Measurements from ENCODE around the gene PIK3R3.

DNA sequence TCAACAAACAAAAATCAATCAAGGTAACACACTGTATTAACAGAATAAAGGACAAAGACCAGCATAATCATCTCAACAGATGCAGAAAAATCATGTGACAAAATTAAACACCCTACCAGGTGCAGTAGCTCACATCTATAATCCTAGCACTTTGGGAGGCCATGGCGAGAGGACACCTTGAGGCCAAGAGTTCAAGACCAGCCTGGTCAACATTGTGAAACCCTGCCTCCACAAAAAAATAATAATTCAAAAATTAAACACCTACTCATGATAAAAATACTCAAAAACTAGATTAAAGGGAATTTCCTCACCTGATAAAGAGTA is 35.3 kb downstream of the PIK3R3 start:
- TF ChIP-seq FOXP2 (optimal IDR thresholded peaks at IDR 0.05; ENCODE audit: control extremely low read depth, extremely low read length, insufficient read depth) (no peak), EZH2 (IDR thresholded peaks at IDR 0.05) (no peak)

All from SK-N-MC (cell line).